ENCODE results near the gene ERAS.

Gene ERAS

DNA sequence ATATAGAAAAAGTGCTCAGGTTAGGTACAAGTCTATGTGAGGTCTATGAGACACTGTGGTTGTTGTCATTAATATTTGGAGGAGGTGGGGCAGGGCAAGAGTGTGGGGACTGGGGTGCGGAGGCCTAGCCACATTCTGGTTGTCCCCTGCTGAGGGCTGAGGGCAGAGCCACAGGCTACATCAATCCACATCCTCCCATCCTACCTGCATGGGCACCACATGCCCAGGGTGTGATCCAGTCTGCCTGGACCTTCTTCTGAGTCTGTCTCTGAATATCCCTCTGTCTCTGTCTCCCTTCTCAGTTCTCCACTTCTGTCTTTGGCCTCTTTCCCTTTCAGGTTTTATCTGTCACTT lies 41.1 kb upstream of the ERAS start:
- Histone ChIP-seq H2AFZ (ENCODE audit: low read depth, low read length) (no peak overlapping the region), H3K36me3 (ENCODE audit: insufficient read depth, low read length) (no peaks in the 10 kb centered on the region), H3K4me2 (ENCODE audit: insufficient read depth, low read length) (no peak overlapping the region), H3K4me1 (ENCODE audit: insufficient read depth, low read length) (no peaks in the 10 kb centered on the region), H3K9ac (ENCODE audit: low read depth, low read length) (no peak overlapping the region), H3K79me2 (ENCODE audit: insufficient read depth, low read length) (no peaks in the 10 kb centered on the region), H4K20me1 (ENCODE audit: insufficient read depth, low read length) (no peaks in the 10 kb centered on the region), H3K27me3 (ENCODE audit: insufficient read depth, low read length, poor library complexity) (no peaks in the 10 kb centered on the region), H3K27ac (ENCODE audit: low read length) (no peak overlapping the region), H3K4me3 (ENCODE audit: low read depth in 1 of 2, low read length in 2 of 2) (no peak overlapping the region), H3K9me3 (ENCODE audit: insufficient read depth, low read length, severe bottlenecking) (no peaks in the 10 kb centered on the region)
- DNase-seq = no peak
- no peak for ATAC-seq (ENCODE audit: insufficient read depth, low read depth)
- TF ChIP-seq, protein P1, sequence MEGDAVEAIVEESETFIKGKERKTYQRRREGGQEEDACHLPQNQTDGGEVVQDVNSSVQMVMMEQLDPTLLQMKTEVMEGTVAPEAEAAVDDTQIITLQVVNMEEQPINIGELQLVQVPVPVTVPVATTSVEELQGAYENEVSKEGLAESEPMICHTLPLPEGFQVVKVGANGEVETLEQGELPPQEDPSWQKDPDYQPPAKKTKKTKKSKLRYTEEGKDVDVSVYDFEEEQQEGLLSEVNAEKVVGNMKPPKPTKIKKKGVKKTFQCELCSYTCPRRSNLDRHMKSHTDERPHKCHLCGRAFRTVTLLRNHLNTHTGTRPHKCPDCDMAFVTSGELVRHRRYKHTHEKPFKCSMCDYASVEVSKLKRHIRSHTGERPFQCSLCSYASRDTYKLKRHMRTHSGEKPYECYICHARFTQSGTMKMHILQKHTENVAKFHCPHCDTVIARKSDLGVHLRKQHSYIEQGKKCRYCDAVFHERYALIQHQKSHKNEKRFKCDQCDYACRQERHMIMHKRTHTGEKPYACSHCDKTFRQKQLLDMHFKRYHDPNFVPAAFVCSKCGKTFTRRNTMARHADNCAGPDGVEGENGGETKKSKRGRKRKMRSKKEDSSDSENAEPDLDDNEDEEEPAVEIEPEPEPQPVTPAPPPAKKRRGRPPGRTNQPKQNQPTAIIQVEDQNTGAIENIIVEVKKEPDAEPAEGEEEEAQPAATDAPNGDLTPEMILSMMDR (IDR thresholded peaks at IDR 0.05; ENCODE audit: borderline replicate concordance, extremely low read depth, low read length, poor library complexity, severe bottlenecking) = no peak

DNA sequence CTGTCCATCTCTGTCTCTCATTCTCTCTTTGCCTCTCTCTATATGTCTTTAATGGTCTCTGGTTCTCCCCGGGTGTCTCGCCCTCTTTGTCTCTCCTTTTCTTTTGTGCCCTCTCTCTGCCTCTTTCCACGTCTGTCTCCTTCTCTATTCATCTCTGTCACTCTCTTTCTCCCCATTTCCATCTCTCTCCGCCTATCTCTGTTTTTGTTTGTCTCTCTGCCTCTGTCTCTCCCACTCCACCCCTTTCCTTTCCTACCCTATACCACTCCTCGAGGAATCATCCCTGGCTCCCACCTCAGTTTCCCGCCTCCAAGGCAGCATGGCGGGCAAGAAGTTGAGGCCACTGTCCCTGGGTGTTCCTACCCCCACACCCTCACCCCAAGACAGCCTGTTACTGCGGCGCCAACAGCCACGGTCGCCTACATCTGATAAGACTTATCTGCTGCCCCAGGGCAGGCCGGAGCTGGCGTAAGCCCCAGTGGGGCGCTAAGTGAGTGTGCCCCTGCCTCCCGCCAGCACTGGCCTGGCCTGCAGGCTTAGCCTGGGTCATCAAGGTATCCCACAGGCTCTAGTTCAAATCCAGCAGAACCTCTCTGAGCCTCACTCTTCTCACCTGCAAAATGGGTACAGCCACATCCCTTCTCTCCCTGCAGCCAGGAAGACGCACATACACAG lies 40.6 kb upstream of the ERAS start:
- DNase-seq (no peak), ATAC-seq (ENCODE audit: insufficient read depth, low read depth) (no peak)
- Histone ChIP-seq H3K4me2 (ENCODE audit: insufficient read depth, low read length) (no peak overlapping the region), H3K79me2 (ENCODE audit: insufficient read depth, low read length) (no peaks in the 10 kb centered on the region), H3K9ac (ENCODE audit: low read depth, low read length) (no peak overlapping the region), H4K20me1 (ENCODE audit: insufficient read depth, low read length) (no peaks in the 10 kb centered on the region), H3K4me3 (ENCODE audit: low read depth in 1 of 2, low read length in 2 of 2) (no peak overlapping the region), H3K27me3 (ENCODE audit: insufficient read depth, low read length, poor library complexity) (no peaks in the 10 kb centered on the region), H3K9me3 (ENCODE audit: insufficient read depth, low read length, severe bottlenecking) (no peaks in the 10 kb centered on the region), H3K4me1 (ENCODE audit: insufficient read depth, low read length) (no peaks in the 10 kb centered on the region), H3K36me3 (ENCODE audit: insufficient read depth, low read length) (no peaks in the 10 kb centered on the region), H3K27ac (ENCODE audit: low read length) (no peak overlapping the region), H2AFZ (ENCODE audit: low read depth, low read length) (no peak overlapping the region)
- TF ChIP-seq EZH2 (IDR thresholded peaks at IDR 0.05; ENCODE audit: borderline replicate concordance, low read depth, low read length, severe bottlenecking) = no peak
- TF ChIP-seq, protein P1 (IDR thresholded peaks at IDR 0.05; ENCODE audit: borderline replicate concordance, extremely low read depth, low read length, poor library complexity, severe bottlenecking) = no peak

DNA sequence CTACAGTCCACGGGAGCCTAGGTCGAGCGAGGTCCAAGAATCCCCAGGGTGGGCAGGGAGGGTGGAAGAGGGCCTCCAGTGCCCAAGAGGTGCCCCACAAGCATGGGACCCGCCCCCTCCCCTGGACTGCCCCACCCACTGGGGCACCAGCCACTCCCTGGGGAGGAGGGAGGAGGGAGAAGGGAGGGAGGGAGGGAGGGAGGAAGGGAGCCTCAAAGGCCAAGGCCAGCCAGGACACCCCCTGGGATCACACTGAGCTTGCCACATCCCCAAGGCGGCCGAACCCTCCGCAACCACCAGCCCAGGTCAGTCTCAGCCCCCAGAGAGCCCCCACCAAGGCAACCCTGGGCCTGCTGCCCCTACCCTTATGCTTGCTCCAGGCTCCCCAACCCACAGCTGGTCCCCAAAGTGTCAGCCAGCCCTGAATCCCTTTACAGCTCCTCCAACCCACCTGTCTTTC lies 39.9 kb upstream of the ERAS start, which contains the start of gene GATA1:
Gene GATA1, plus strand, starts transcription at position 250 of the 460 bp plus-strand sequence. CDS start 4,520 bp downstream, outside the sequence.
- Histone ChIP-seq H3K36me3 (ENCODE audit: insufficient read depth, low read length) (no peaks in the 10 kb centered on the region), H4K20me1 (ENCODE audit: insufficient read depth, low read length) (no peaks in the 10 kb centered on the region), H3K9me3 (ENCODE audit: insufficient read depth, low read length, severe bottlenecking) (no peaks in the 10 kb centered on the region), H3K27me3 (ENCODE audit: insufficient read depth, low read length, poor library complexity) (no peaks in the 10 kb centered on the region), H3K27ac (ENCODE audit: low read length) (no peak within 1 kb of the TSS), H3K9ac (ENCODE audit: low read depth, low read length) (no peak within 1 kb of the TSS), H3K4me1 (ENCODE audit: insufficient read depth, low read length) (no peaks in the 10 kb centered on the region), H2AFZ (ENCODE audit: low read depth, low read length) (no peak within 1 kb of the TSS), H3K4me2 (ENCODE audit: insufficient read depth, low read length) (no peak within 1 kb of the TSS), H3K4me3 (ENCODE audit: low read depth in 1 of 2, low read length in 2 of 2) (no peak within 1 kb of the TSS), H3K79me2 (ENCODE audit: insufficient read depth, low read length) (no peaks in the 10 kb centered on the region)
- no peak for DNase-seq
- ATAC-seq (ENCODE audit: insufficient read depth, low read depth) = no peak
- no peak for TF ChIP-seq EZH2 (IDR thresholded peaks at IDR 0.05; ENCODE audit: borderline replicate concordance, low read depth, low read length, severe bottlenecking)
- TF ChIP-seq, protein P1 (IDR thresholded peaks at IDR 0.05; ENCODE audit: borderline replicate concordance, extremely low read depth, low read length, poor library complexity, severe bottlenecking) = no peak
